NCI-H524 (cell line): ENCODE results near the gene GPR31.
A peak's percentile ranks its signal among the peaks of the same experiment; 100 is the strongest.

Experiments
- DNase-seq, 2 experiments: peaks; one replicate each; lab custom pipeline; 2025; lab: John Stamatoyannopoulos, UW

The GPR31 gene

GRCh38 chr6:167165858-167166471 lies 8.2 kb upstream of the GPR31 start:
- no peak for DNase-seq

GRCh38 chr6:167164261-167164660 lies 6.5 kb upstream of the GPR31 start:
- DNase-seq: no peak

GRCh38 chr6:167163476-167164011 lies 5.8 kb upstream of the GPR31 start:
- DNase-seq: no peak

- DNase-seq: no peak
Measured at GRCh38 chr6:167162591-167162990, 4.8 kb upstream of the GPR31 start.

- no peak for DNase-seq
Measured at GRCh38 chr6:167161851-167162467, 4.2 kb upstream of the GPR31 start.

- DNase-seq: no peak
Measured at GRCh38 chr6:167157414-167157813, 366 bp downstream of the GPR31 start.

- no peak for DNase-seq
Measured at GRCh38 chr6:167154895-167155294, 2.9 kb downstream of the GPR31 start.

GRCh38 chr6:167154291-167154690 lies 3.5 kb downstream of the GPR31 start:
- no peak for DNase-seq

- DNase-seq: no peak
Measured at GRCh38 chr6:167153521-167153959, 4.2 kb downstream of the GPR31 start.

GRCh38 chr6:167152862-167153261 lies 4.9 kb downstream of the GPR31 start:
- no peak for DNase-seq

GRCh38 chr6:167151648-167152047 lies 6.1 kb downstream of the GPR31 start:
- DNase-seq: no peak

- no peak for DNase-seq
Measured at GRCh38 chr6:167150941-167151549, 6.7 kb downstream of the GPR31 start.

- no peak for DNase-seq
Measured at GRCh38 chr6:167148997-167149396, 8.8 kb downstream of the GPR31 start.

GRCh38 chr6:167148021-167148420 lies 9.8 kb downstream of the GPR31 start:
- DNase-seq: no peak

- no peak for DNase-seq
Measured at GRCh38 chr6:167146977-167147376, 10.8 kb downstream of the GPR31 start.

GRCh38 chr6:167146135-167146534 lies 11.6 kb downstream of the GPR31 start:
- no peak for DNase-seq

- no peak for DNase-seq
Measured at GRCh38 chr6:167145461-167145860, 12.3 kb downstream of the GPR31 start.

- no peak for DNase-seq
Measured at GRCh38 chr6:167143041-167143440, 14.7 kb downstream of the GPR31 start.

GRCh38 chr6:167142433-167142761 lies 15.4 kb downstream of the GPR31 start:
- no peak for DNase-seq

- DNase-seq: peak; percentile 29 to 82
Measured at GRCh38 chr6:167141667-167142432, 15.9 kb downstream of the GPR31 start.

- DNase-seq: no peak
Measured at GRCh38 chr6:167140589-167141474, 16.9 kb downstream of the GPR31 start.

- no peak for DNase-seq
Measured at GRCh38 chr6:167139761-167140160, 18.0 kb downstream of the GPR31 start.
